ENCODE data around the gene ZNF425.

DNA sequence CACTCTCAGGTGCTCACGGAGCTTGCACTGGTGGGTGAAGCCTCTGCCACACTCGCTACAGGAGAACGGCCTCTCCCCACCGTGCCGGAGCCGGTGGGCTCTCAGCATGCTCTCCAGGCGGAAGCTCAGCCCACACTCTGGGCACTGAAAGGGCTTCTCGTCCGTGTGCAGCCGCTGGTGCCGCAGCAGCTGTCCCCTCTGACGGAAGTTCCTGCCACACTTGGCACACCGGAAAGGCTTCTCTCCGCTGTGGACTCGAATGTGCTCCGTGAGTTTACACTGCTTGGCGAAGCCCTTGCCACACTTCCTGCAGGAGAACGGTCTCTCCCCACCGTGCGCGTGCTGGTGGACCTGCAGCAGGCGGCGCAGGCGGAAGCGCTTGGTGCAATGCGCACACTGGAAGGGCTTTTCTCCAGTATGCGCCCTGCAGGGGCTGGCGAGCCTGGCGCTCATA is 54.9 kb downstream of the ZNF425 start:
- TF ChIP-seq, protein P1, sequence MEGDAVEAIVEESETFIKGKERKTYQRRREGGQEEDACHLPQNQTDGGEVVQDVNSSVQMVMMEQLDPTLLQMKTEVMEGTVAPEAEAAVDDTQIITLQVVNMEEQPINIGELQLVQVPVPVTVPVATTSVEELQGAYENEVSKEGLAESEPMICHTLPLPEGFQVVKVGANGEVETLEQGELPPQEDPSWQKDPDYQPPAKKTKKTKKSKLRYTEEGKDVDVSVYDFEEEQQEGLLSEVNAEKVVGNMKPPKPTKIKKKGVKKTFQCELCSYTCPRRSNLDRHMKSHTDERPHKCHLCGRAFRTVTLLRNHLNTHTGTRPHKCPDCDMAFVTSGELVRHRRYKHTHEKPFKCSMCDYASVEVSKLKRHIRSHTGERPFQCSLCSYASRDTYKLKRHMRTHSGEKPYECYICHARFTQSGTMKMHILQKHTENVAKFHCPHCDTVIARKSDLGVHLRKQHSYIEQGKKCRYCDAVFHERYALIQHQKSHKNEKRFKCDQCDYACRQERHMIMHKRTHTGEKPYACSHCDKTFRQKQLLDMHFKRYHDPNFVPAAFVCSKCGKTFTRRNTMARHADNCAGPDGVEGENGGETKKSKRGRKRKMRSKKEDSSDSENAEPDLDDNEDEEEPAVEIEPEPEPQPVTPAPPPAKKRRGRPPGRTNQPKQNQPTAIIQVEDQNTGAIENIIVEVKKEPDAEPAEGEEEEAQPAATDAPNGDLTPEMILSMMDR (conservative IDR thresholded peaks at IDR 0.05; ENCODE audit: low read length), result no peak
- TF ChIP-seq EZH2phosphoT487 (IDR thresholded peaks at IDR 0.05; ENCODE audit: borderline replicate concordance, low read depth, low read length), result no peak
